ENCODE results near the gene DNAH9.

DNA sequence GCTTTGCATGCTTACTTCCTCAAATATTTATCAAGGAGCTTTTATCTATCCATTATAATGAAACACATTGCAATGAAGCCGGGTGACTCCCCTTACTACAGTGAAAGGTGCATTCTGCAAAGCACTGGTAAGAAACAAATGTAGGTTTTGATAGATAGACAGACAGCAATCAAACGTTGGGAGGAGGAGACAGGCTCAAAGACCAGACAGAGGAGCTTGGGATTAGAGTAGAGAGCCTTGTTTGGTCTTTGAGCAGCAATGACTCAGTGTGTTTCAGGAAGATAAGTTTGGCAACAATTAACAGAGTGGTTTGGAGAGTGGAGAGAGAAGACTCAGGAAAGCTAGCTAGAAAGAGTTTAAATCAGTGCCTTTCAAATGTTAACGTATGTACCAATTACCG is 330.2 kb downstream of the DNAH9 start:
- no peak for TF ChIP-seq POLR2AphosphoS5 (IDR thresholded peaks at IDR 0.05)
- TF ChIP-seq, protein P1, sequence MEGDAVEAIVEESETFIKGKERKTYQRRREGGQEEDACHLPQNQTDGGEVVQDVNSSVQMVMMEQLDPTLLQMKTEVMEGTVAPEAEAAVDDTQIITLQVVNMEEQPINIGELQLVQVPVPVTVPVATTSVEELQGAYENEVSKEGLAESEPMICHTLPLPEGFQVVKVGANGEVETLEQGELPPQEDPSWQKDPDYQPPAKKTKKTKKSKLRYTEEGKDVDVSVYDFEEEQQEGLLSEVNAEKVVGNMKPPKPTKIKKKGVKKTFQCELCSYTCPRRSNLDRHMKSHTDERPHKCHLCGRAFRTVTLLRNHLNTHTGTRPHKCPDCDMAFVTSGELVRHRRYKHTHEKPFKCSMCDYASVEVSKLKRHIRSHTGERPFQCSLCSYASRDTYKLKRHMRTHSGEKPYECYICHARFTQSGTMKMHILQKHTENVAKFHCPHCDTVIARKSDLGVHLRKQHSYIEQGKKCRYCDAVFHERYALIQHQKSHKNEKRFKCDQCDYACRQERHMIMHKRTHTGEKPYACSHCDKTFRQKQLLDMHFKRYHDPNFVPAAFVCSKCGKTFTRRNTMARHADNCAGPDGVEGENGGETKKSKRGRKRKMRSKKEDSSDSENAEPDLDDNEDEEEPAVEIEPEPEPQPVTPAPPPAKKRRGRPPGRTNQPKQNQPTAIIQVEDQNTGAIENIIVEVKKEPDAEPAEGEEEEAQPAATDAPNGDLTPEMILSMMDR (IDR thresholded peaks at IDR 0.05; ENCODE audit: poor library complexity, severe bottlenecking): no peak
- TF ChIP-seq RAD21 (conservative IDR thresholded peaks at IDR 0.05): no peak
- TF ChIP-seq, protein P2, sequence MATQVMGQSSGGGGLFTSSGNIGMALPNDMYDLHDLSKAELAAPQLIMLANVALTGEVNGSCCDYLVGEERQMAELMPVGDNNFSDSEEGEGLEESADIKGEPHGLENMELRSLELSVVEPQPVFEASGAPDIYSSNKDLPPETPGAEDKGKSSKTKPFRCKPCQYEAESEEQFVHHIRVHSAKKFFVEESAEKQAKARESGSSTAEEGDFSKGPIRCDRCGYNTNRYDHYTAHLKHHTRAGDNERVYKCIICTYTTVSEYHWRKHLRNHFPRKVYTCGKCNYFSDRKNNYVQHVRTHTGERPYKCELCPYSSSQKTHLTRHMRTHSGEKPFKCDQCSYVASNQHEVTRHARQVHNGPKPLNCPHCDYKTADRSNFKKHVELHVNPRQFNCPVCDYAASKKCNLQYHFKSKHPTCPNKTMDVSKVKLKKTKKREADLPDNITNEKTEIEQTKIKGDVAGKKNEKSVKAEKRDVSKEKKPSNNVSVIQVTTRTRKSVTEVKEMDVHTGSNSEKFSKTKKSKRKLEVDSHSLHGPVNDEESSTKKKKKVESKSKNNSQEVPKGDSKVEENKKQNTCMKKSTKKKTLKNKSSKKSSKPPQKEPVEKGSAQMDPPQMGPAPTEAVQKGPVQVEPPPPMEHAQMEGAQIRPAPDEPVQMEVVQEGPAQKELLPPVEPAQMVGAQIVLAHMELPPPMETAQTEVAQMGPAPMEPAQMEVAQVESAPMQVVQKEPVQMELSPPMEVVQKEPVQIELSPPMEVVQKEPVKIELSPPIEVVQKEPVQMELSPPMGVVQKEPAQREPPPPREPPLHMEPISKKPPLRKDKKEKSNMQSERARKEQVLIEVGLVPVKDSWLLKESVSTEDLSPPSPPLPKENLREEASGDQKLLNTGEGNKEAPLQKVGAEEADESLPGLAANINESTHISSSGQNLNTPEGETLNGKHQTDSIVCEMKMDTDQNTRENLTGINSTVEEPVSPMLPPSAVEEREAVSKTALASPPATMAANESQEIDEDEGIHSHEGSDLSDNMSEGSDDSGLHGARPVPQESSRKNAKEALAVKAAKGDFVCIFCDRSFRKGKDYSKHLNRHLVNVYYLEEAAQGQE (IDR thresholded peaks at IDR 0.05; ENCODE audit: borderline replicate concordance): no peak
- no peak for TF ChIP-seq TAF1 (IDR thresholded peaks at IDR 0.05; ENCODE audit: low read depth)
- TF ChIP-seq SMC3 (conservative IDR thresholded peaks at IDR 0.05; ENCODE audit: poor library complexity): no peak
- TF ChIP-seq EP300 (conservative IDR thresholded peaks at IDR 0.05; ENCODE audit: poor library complexity, severe bottlenecking): no peak
- TF ChIP-seq EZH2 (IDR thresholded peaks at IDR 0.05; ENCODE audit: borderline replicate concordance, insufficient read depth, low read length, poor library complexity, severe bottlenecking): no peak

Measured in neural cell (in vitro differentiated cells).